ENCODE measurements around the gene ABLIM2. TPM values are rescaled to one million over a fixed set of nuclear protein-coding genes. Genes with fewer than 3 reads are reported as not detected.

Gene ABLIM2
- polyA plus RNA-seq, 2 donors: 12.4 to 14.4 TPM

- no peaks in the 10 kb centered on the region for H3K27me3 ChIP-seq (ENCODE audit: control insufficient read depth in 1 of 2, insufficient read depth in 2 of 2, low read length in 2 of 2)
- H3K4me1 ChIP-seq (ENCODE audit: control insufficient read depth in 2 of 2, insufficient read depth in 2 of 2, low read length in 1 of 2): peaks cover 5 to 12% of the 10 kb centered on the region in 2 donors
- H3K27ac ChIP-seq (ENCODE audit: low read depth in 2 of 2, low read length in 1 of 2): no peak overlapping the region
- H3K4me3 ChIP-seq (ENCODE audit: low read depth in 1 of 2, low read length in 2 of 2): no peak overlapping the region
- 81 to 86% methylated on average over 11 of the region's 11 CpGs for WGBS, 2 donors
- peaks cover 0 to 19% of the 10 kb centered on the region in 2 donors for H3K36me3 ChIP-seq (ENCODE audit: control insufficient read depth in 2 of 2, insufficient read depth in 2 of 2, low read length in 1 of 2)
- H3K9me3 ChIP-seq (ENCODE audit: control insufficient read depth in 2 of 2, insufficient read depth in 1 of 2, low read depth in 1 of 2, low read length in 1 of 2): peaks cover 0 to 8% of the 10 kb centered on the region in 2 donors
These were observed 124.6 kb downstream of the ABLIM2 start for GRCh38 chr4:8033829-8034528.

GRCh38 chr4:8033067-8033755 is 125.4 kb downstream of the ABLIM2 start:
- Histone ChIP-seq H3K27ac (ENCODE audit: low read depth in 2 of 2, low read length in 1 of 2) (no peak overlapping the region), H3K4me3 (ENCODE audit: low read depth in 1 of 2, low read length in 2 of 2) (no peak overlapping the region), H3K9me3 (ENCODE audit: control insufficient read depth in 2 of 2, insufficient read depth in 1 of 2, low read depth in 1 of 2, low read length in 1 of 2) (peaks cover 0 to 8% of the 10 kb centered on the region in 2 donors), H3K36me3 (ENCODE audit: control insufficient read depth in 2 of 2, insufficient read depth in 2 of 2, low read length in 1 of 2) (peaks cover 0 to 19% of the 10 kb centered on the region in 2 donors), H3K4me1 (ENCODE audit: control insufficient read depth in 2 of 2, insufficient read depth in 2 of 2, low read length in 1 of 2) (peaks cover 5 to 12% of the 10 kb centered on the region in 2 donors), H3K27me3 (ENCODE audit: control insufficient read depth in 1 of 2, insufficient read depth in 2 of 2, low read length in 2 of 2) (no peaks in the 10 kb centered on the region)
- WGBS, 2 donors: 85 to 88% methylated on average over 17 of the region's 17 CpGs

- H3K27ac ChIP-seq (ENCODE audit: low read depth in 2 of 2, low read length in 1 of 2): no peak overlapping the region
- H3K36me3 ChIP-seq (ENCODE audit: control insufficient read depth in 2 of 2, insufficient read depth in 2 of 2, low read length in 1 of 2): peaks cover 0 to 21% of the 10 kb centered on the region in 2 donors
- H3K9me3 ChIP-seq (ENCODE audit: control insufficient read depth in 2 of 2, insufficient read depth in 1 of 2, low read depth in 1 of 2, low read length in 1 of 2): peaks cover 0 to 8% of the 10 kb centered on the region in 2 donors
- peaks cover 5 to 12% of the 10 kb centered on the region in 2 donors for H3K4me1 ChIP-seq (ENCODE audit: control insufficient read depth in 2 of 2, insufficient read depth in 2 of 2, low read length in 1 of 2)
- no peaks in the 10 kb centered on the region for H3K27me3 ChIP-seq (ENCODE audit: control insufficient read depth in 1 of 2, insufficient read depth in 2 of 2, low read length in 2 of 2)
- H3K4me3 ChIP-seq (ENCODE audit: low read depth in 1 of 2, low read length in 2 of 2): no peak overlapping the region
- WGBS, 2 donors: 89% methylated on average over 23 of the region's 23 CpGs
These were observed 126.2 kb downstream of the ABLIM2 start for GRCh38 chr4:8032381-8032780.

- Histone ChIP-seq H3K9me3 (ENCODE audit: control insufficient read depth in 2 of 2, insufficient read depth in 1 of 2, low read depth in 1 of 2, low read length in 1 of 2) (peaks cover 0 to 8% of the 10 kb centered on the region in 2 donors), H3K4me1 (ENCODE audit: control insufficient read depth in 2 of 2, insufficient read depth in 2 of 2, low read length in 1 of 2) (peaks cover 5 to 12% of the 10 kb centered on the region in 2 donors), H3K4me3 (ENCODE audit: low read depth in 1 of 2, low read length in 2 of 2) (no peak overlapping the region), H3K27me3 (ENCODE audit: control insufficient read depth in 1 of 2, insufficient read depth in 2 of 2, low read length in 2 of 2) (no peaks in the 10 kb centered on the region), H3K27ac (ENCODE audit: low read depth in 2 of 2, low read length in 1 of 2) (peak overlapping the region in 1 of 2 donors; percentile 19), H3K36me3 (ENCODE audit: control insufficient read depth in 2 of 2, insufficient read depth in 2 of 2, low read length in 1 of 2) (peaks cover 0 to 21% of the 10 kb centered on the region in 2 donors)
- 63 to 73% methylated on average over 22 of the region's 22 CpGs for WGBS, 2 donors
These were observed 128.4 kb downstream of the ABLIM2 start for GRCh38 chr4:8030121-8030781.

- H3K27me3 ChIP-seq (ENCODE audit: control insufficient read depth in 1 of 2, insufficient read depth in 2 of 2, low read length in 2 of 2): no peaks in the 10 kb centered on the region
- peak overlapping the region in 1 of 2 donors; percentile 19 for H3K27ac ChIP-seq (ENCODE audit: low read depth in 2 of 2, low read length in 1 of 2)
- H3K9me3 ChIP-seq (ENCODE audit: control insufficient read depth in 2 of 2, insufficient read depth in 1 of 2, low read depth in 1 of 2, low read length in 1 of 2): peaks cover 0 to 8% of the 10 kb centered on the region in 2 donors
- H3K4me3 ChIP-seq (ENCODE audit: low read depth in 1 of 2, low read length in 2 of 2): no peak overlapping the region
- H3K4me1 ChIP-seq (ENCODE audit: control insufficient read depth in 2 of 2, insufficient read depth in 2 of 2, low read length in 1 of 2): peaks cover 5 to 12% of the 10 kb centered on the region in 2 donors
- H3K36me3 ChIP-seq (ENCODE audit: control insufficient read depth in 2 of 2, insufficient read depth in 2 of 2, low read length in 1 of 2): peaks cover 0 to 21% of the 10 kb centered on the region in 2 donors
- WGBS, 2 donors: 63 to 68% methylated on average over 11 to 12 of the region's 12 CpGs
These were observed 128.9 kb downstream of the ABLIM2 start for GRCh38 chr4:8029689-8030088.

GRCh38 chr4:8028884-8029568 is 129.6 kb downstream of the ABLIM2 start:
- no peaks in the 10 kb centered on the region for H3K27me3 ChIP-seq (ENCODE audit: control insufficient read depth in 1 of 2, insufficient read depth in 2 of 2, low read length in 2 of 2)
- H3K9me3 ChIP-seq (ENCODE audit: control insufficient read depth in 2 of 2, insufficient read depth in 1 of 2, low read depth in 1 of 2, low read length in 1 of 2): peaks cover 0 to 7% of the 10 kb centered on the region in 2 donors
- no peak overlapping the region for H3K27ac ChIP-seq (ENCODE audit: low read depth in 2 of 2, low read length in 1 of 2)
- H3K36me3 ChIP-seq (ENCODE audit: control insufficient read depth in 2 of 2, insufficient read depth in 2 of 2, low read length in 1 of 2): peaks cover 0 to 19% of the 10 kb centered on the region in 2 donors
- peaks cover 5 to 12% of the 10 kb centered on the region in 2 donors for H3K4me1 ChIP-seq (ENCODE audit: control insufficient read depth in 2 of 2, insufficient read depth in 2 of 2, low read length in 1 of 2)
- no peak overlapping the region for H3K4me3 ChIP-seq (ENCODE audit: low read depth in 1 of 2, low read length in 2 of 2)
- WGBS, 2 donors: 80 to 83% methylated on average over 20 of the region's 20 CpGs

GRCh38 chr4:8028368-8028767 is 130.2 kb downstream of the ABLIM2 start:
- 90 to 94% methylated on average over 2 of the region's 2 CpGs for WGBS, 2 donors
- no peak overlapping the region for H3K4me3 ChIP-seq (ENCODE audit: low read depth in 1 of 2, low read length in 2 of 2)
- peaks cover 0 to 3% of the 10 kb centered on the region in 2 donors for H3K9me3 ChIP-seq (ENCODE audit: control insufficient read depth in 2 of 2, insufficient read depth in 1 of 2, low read depth in 1 of 2, low read length in 1 of 2)
- H3K36me3 ChIP-seq (ENCODE audit: control insufficient read depth in 2 of 2, insufficient read depth in 2 of 2, low read length in 1 of 2): peaks cover 0 to 19% of the 10 kb centered on the region in 2 donors
- H3K27ac ChIP-seq (ENCODE audit: low read depth in 2 of 2, low read length in 1 of 2): no peak overlapping the region
- H3K27me3 ChIP-seq (ENCODE audit: control insufficient read depth in 1 of 2, insufficient read depth in 2 of 2, low read length in 2 of 2): no peaks in the 10 kb centered on the region
- H3K4me1 ChIP-seq (ENCODE audit: control insufficient read depth in 2 of 2, insufficient read depth in 2 of 2, low read length in 1 of 2): peaks cover 5 to 12% of the 10 kb centered on the region in 2 donors

- peaks cover 0 to 19% of the 10 kb centered on the region in 2 donors for H3K36me3 ChIP-seq (ENCODE audit: control insufficient read depth in 2 of 2, insufficient read depth in 2 of 2, low read length in 1 of 2)
- H3K9me3 ChIP-seq (ENCODE audit: control insufficient read depth in 2 of 2, insufficient read depth in 1 of 2, low read depth in 1 of 2, low read length in 1 of 2): peaks cover 0 to 3% of the 10 kb centered on the region in 2 donors
- H3K27ac ChIP-seq (ENCODE audit: low read depth in 2 of 2, low read length in 1 of 2): no peak overlapping the region
- no peaks in the 10 kb centered on the region for H3K27me3 ChIP-seq (ENCODE audit: control insufficient read depth in 1 of 2, insufficient read depth in 2 of 2, low read length in 2 of 2)
- 78 to 88% methylated on average over 3 of the region's 3 CpGs for WGBS, 2 donors
- H3K4me1 ChIP-seq (ENCODE audit: control insufficient read depth in 2 of 2, insufficient read depth in 2 of 2, low read length in 1 of 2): peaks cover 5 to 12% of the 10 kb centered on the region in 2 donors
- H3K4me3 ChIP-seq (ENCODE audit: low read depth in 1 of 2, low read length in 2 of 2): no peak overlapping the region
These were observed 132.2 kb downstream of the ABLIM2 start for GRCh38 chr4:8026453-8026852.

- Histone ChIP-seq H3K9me3 (ENCODE audit: control insufficient read depth in 2 of 2, insufficient read depth in 1 of 2, low read depth in 1 of 2, low read length in 1 of 2) (peaks cover 0 to 3% of the 10 kb centered on the region in 2 donors), H3K36me3 (ENCODE audit: control insufficient read depth in 2 of 2, insufficient read depth in 2 of 2, low read length in 1 of 2) (peaks cover 0 to 12% of the 10 kb centered on the region in 2 donors), H3K27ac (ENCODE audit: low read depth in 2 of 2, low read length in 1 of 2) (no peak overlapping the region), H3K4me3 (ENCODE audit: low read depth in 1 of 2, low read length in 2 of 2) (no peak overlapping the region), H3K27me3 (ENCODE audit: control insufficient read depth in 1 of 2, insufficient read depth in 2 of 2, low read length in 2 of 2) (no peaks in the 10 kb centered on the region), H3K4me1 (ENCODE audit: control insufficient read depth in 2 of 2, insufficient read depth in 2 of 2, low read length in 1 of 2) (peaks cover 5 to 10% of the 10 kb centered on the region in 2 donors)
- 85 to 88% methylated on average over 9 of the region's 9 CpGs for WGBS, 2 donors
These were observed 132.9 kb downstream of the ABLIM2 start for GRCh38 chr4:8025668-8026067.

Data from esophagus (tissue), 2 donors.